HEK293 (cell line): ENCODE data around the gene HDHD3.
A peak's percentile ranks its signal among the peaks of the same experiment; 100 is the strongest.

Experiments
- IKZF3 ChIP-seq: fragments of 450-650 bp; IDR thresholded peaks from 2 replicates; pipeline ENCODE4 v1.5.0; 2018; ENCODE audit warnings: missing biosample characterization, mild to moderate bottlenecking, missing genetic modification characterization, moderate library complexity
- KLF1 ChIP-seq: fragments of 450-650 bp; formaldehyde crosslinking; IDR thresholded peaks from 2 replicates; pipeline ENCODE4 v1.5.1; 2016; ENCODE audit warnings: missing biosample characterization, missing genetic modification characterization
- OVOL3 ChIP-seq: fragments of 450-650 bp; formaldehyde crosslinking; IDR thresholded peaks from 2 replicates; pipeline ENCODE4 v1.5.1; 2016; ENCODE audit warnings: missing biosample characterization, missing genetic modification characterization
- SCRT2 ChIP-seq: fragments of 450-650 bp; formaldehyde crosslinking; IDR thresholded peaks from 2 replicates; pipeline ENCODE4 v1.5.1; 2016; ENCODE audit warnings: missing biosample characterization, missing genetic modification characterization
- ZBTB1 ChIP-seq: fragments of 450-650 bp; formaldehyde crosslinking; IDR thresholded peaks from 2 replicates; pipeline ENCODE4 v1.5.1; 2016; ENCODE audit warnings: missing biosample characterization, missing genetic modification characterization
- ZBTB21 ChIP-seq: fragments of 450-650 bp; formaldehyde crosslinking; IDR thresholded peaks from 2 replicates; pipeline ENCODE4 v1.5.1; 2017; ENCODE audit warnings: missing biosample characterization, missing genetic modification characterization
- ZFHX2 ChIP-seq: fragments of 450-650 bp; formaldehyde crosslinking; conservative IDR thresholded peaks from 2 replicates; pipeline ENCODE4 v1.5.1; 2016; ENCODE audit warnings: missing biosample characterization, missing genetic modification characterization
- ZNF112 ChIP-seq: fragments of 450-650 bp; formaldehyde crosslinking; IDR thresholded peaks from 2 replicates; pipeline ENCODE4 v1.5.0; 2017; ENCODE audit warnings: missing biosample characterization, missing genetic modification characterization
- ZNF133 ChIP-seq: fragments of 450-650 bp; formaldehyde crosslinking; IDR thresholded peaks from 2 replicates; pipeline ENCODE4 v1.5.1; 2016; ENCODE audit warnings: missing biosample characterization, missing genetic modification characterization
- ZNF174 ChIP-seq: fragments of 450-650 bp; formaldehyde crosslinking; IDR thresholded peaks from 2 replicates; pipeline ENCODE4 v1.5.0; 2017; ENCODE audit warnings: missing biosample characterization, mild to moderate bottlenecking, missing genetic modification characterization
- ZNF184 ChIP-seq: fragments of 450-650 bp; IDR thresholded peaks from 2 replicates; pipeline ENCODE4 v1.5.1; 2018; ENCODE audit warnings: missing biosample characterization, mild to moderate bottlenecking, missing genetic modification characterization
- ZNF211 ChIP-seq: fragments of 450-650 bp; formaldehyde crosslinking; IDR thresholded peaks from 2 replicates; pipeline ENCODE4 v1.5.1; 2016; ENCODE audit warnings: low read depth, missing biosample characterization, missing genetic modification characterization
- ZNF366 ChIP-seq: fragments of 450-650 bp; formaldehyde crosslinking; conservative IDR thresholded peaks from 2 replicates; pipeline ENCODE4 v1.5.1; 2016; ENCODE audit warnings: missing biosample characterization, missing genetic modification characterization
- ZNF394 ChIP-seq: fragments of 450-650 bp; formaldehyde crosslinking; IDR thresholded peaks from 2 replicates; pipeline ENCODE4 v1.5.1; 2016; ENCODE audit warnings: missing biosample characterization, missing genetic modification characterization, mild to moderate bottlenecking, moderate library complexity, borderline replicate concordance
- ZNF416 ChIP-seq: fragments of 450-650 bp; formaldehyde crosslinking; IDR thresholded peaks from 2 replicates; pipeline ENCODE4 v1.5.1; 2016; ENCODE audit warnings: missing biosample characterization, missing genetic modification characterization
- ZNF501 ChIP-seq: fragments of 450-650 bp; formaldehyde crosslinking; IDR thresholded peaks from 2 replicates; pipeline ENCODE4 v1.5.1; 2016; ENCODE audit warnings: missing biosample characterization, missing genetic modification characterization
- ZNF510 ChIP-seq: fragments of 450-650 bp; formaldehyde crosslinking; IDR thresholded peaks from 2 replicates; pipeline ENCODE4 v1.5.1; 2018; ENCODE audit warnings: mild to moderate bottlenecking, missing genetic modification characterization, missing biosample characterization; ENCODE audit not compliant: insufficient replicate concordance
- ZNF658 ChIP-seq: fragments of 450-650 bp; formaldehyde crosslinking; IDR thresholded peaks from 2 replicates; pipeline ENCODE4; 2016; ENCODE audit warnings: missing biosample characterization, missing genetic modification characterization
- ZNF677 ChIP-seq: fragments of 450-650 bp; IDR thresholded peaks from 2 replicates; pipeline ENCODE4 v1.5.0; 2018; ENCODE audit warnings: missing biosample characterization, mild to moderate bottlenecking, missing genetic modification characterization, moderate library complexity
- ZNF701 ChIP-seq: fragments of 450-650 bp; formaldehyde crosslinking; IDR thresholded peaks from 2 replicates; pipeline ENCODE4 v1.5.1; 2016; ENCODE audit warnings: missing biosample characterization, missing genetic modification characterization
- ZNF707 ChIP-seq: fragments of 450-650 bp; formaldehyde crosslinking; IDR thresholded peaks from 2 replicates; pipeline ENCODE4 v1.5.1; 2016; ENCODE audit warnings: missing biosample characterization, missing genetic modification characterization
- ZNF791 ChIP-seq: fragments of 450-650 bp; formaldehyde crosslinking; IDR thresholded peaks from 2 replicates; pipeline ENCODE4 v1.5.1; 2016; ENCODE audit warnings: missing biosample characterization, missing genetic modification characterization
- ZNF843 ChIP-seq: fragments of 450-650 bp; formaldehyde crosslinking; IDR thresholded peaks from 2 replicates; pipeline ENCODE4 v1.5.1; 2016; ENCODE audit warnings: missing biosample characterization, missing genetic modification characterization
- TF ChIP-seq, protein P1 (sequence below): fragments of 450-650 bp; formaldehyde crosslinking; optimal IDR thresholded peaks from 2 replicates; pipeline ENCODE3; 2016; ENCODE audit warnings: missing biosample characterization, mild to moderate bottlenecking, missing genetic modification characterization
- TF ChIP-seq, protein P2 (sequence below): fragments of 450-650 bp; formaldehyde crosslinking; IDR thresholded peaks from 2 replicates; pipeline ENCODE4 v1.5.1; 2016; ENCODE audit warnings: missing biosample characterization, missing genetic modification characterization
- TF ChIP-seq, protein P3 (sequence below): fragments of 450-650 bp; formaldehyde crosslinking; IDR thresholded peaks from 2 replicates; pipeline ENCODE4 v1.5.1; 2016; ENCODE audit warnings: missing biosample characterization, missing genetic modification characterization
- TF ChIP-seq, protein P4 (sequence below): fragments of 450-650 bp; formaldehyde crosslinking; IDR thresholded peaks from 2 replicates; pipeline ENCODE4 v1.5.1; 2016; ENCODE audit warnings: missing biosample characterization, missing genetic modification characterization
- TF ChIP-seq, protein P5 (sequence below): fragments of 450-650 bp; formaldehyde crosslinking; IDR thresholded peaks from 2 replicates; pipeline ENCODE4 v1.5.0; 2017; ENCODE audit warnings: missing biosample characterization, missing genetic modification characterization, borderline replicate concordance

HDHD3 gene

DNA sequence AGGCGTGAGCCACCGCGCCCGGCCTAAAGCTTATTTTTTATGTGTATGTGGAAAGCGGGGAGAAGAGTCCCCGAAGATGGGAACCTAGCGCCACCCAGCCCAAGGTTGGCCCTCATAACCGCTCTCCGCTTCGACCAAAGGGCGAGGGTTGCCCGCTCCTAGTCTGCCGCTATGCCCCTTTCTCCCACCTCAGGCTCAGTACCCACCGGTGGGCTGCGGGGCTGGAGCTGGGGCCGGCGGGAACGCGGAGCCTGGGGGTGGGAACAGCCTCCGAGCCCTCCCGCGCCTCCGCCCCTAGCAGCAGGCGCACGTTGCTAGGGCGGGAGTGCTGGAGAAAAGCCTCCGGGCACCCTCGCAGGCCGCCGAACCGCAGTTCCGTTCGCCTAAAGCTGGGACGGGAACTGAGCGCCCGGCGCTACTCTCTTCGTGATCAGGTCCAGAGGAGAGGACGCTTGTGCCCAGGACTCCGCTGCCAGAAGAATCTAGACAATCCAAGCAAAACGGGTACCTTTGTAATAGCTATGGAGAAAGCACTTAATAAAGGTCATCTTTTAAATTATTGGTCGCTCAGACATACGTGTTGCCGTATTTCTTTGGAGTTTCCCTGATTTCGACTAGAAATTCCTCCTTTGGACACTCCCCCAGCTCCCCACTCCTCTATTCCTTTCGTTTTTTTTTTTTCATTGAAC lies 36.6 kb downstream of the HDHD3 start, which contains the start of gene WDR31 (continued):
- TF ChIP-seq ZNF133 (tag by site-specific recombination) (no peak), ZNF112 (tag by site-specific recombination) (no peak), ZBTB21 (tag by site-specific recombination) (peak; percentile 54; the same call in 1 of the 2 replicates), ZFHX2 (peak; percentile 84), ZNF394 (tag by site-specific recombination) (peak; percentile 91), ZNF701 (tag by site-specific recombination) (no peak), ZNF707 (tag by site-specific recombination) (no peak), ZNF501 (tag by site-specific recombination) (peak; percentile 69; the same call in 1 of the 2 replicates), ZNF211 (tag by site-specific recombination) (no peak), ZNF416 (tag by site-specific recombination) (no peak), ZNF174 (tag by site-specific recombination) (no peak), KLF1 (peak; percentile 79), ZNF791 (no peak), ZNF366 (tag by site-specific recombination) (no peak; the same call in 1 of the 2 replicates), ZNF510 (tag by site-specific recombination) (no peak), ZNF184 (tag by site-specific recombination) (peak; percentile 52; the same call in 1 of the 2 replicates), ZNF843 (tag by site-specific recombination) (0 out of 2 replicates have a peak, but pooled peaks have one; percentile 25), ZBTB1 (tag by site-specific recombination) (0 out of 2 replicates have a peak, but pooled peaks have one; percentile 20), OVOL3 (tag by site-specific recombination) (no peak), IKZF3 (tag by site-specific recombination) (peak; percentile 81), SCRT2 (tag by site-specific recombination) (0 out of 2 replicates have a peak, but pooled peaks have one; percentile 13), ZNF677 (no peak), ZNF658 (tag by site-specific recombination) (no peak)
- TF ChIP-seq, protein P1, sequence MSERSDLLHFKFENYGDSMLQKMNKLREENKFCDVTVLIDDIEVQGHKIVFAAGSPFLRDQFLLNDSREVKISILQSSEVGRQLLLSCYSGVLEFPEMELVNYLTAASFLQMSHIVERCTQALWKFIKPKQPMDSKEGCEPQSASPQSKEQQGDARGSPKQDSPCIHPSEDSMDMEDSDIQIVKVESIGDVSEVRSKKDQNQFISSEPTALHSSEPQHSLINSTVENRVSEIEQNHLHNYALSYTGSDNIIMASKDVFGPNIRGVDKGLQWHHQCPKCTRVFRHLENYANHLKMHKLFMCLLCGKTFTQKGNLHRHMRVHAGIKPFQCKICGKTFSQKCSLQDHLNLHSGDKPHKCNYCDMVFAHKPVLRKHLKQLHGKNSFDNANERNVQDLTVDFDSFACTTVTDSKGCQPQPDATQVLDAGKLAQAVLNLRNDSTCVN (tag by site-specific recombination) = peak; percentile 85
- TF ChIP-seq, protein P2, sequence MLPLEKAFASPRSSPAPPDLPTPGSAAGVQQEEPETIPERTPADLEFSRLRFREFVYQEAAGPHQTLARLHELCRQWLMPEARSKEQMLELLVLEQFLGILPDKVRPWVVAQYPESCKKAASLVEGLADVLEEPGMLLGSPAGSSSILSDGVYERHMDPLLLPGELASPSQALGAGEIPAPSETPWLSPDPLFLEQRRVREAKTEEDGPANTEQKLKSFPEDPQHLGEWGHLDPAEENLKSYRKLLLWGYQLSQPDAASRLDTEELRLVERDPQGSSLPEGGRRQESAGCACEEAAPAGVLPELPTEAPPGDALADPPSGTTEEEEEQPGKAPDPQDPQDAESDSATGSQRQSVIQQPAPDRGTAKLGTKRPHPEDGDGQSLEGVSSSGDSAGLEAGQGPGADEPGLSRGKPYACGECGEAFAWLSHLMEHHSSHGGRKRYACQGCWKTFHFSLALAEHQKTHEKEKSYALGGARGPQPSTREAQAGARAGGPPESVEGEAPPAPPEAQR (tag by site-specific recombination) = no peak
- TF ChIP-seq, protein P3, sequence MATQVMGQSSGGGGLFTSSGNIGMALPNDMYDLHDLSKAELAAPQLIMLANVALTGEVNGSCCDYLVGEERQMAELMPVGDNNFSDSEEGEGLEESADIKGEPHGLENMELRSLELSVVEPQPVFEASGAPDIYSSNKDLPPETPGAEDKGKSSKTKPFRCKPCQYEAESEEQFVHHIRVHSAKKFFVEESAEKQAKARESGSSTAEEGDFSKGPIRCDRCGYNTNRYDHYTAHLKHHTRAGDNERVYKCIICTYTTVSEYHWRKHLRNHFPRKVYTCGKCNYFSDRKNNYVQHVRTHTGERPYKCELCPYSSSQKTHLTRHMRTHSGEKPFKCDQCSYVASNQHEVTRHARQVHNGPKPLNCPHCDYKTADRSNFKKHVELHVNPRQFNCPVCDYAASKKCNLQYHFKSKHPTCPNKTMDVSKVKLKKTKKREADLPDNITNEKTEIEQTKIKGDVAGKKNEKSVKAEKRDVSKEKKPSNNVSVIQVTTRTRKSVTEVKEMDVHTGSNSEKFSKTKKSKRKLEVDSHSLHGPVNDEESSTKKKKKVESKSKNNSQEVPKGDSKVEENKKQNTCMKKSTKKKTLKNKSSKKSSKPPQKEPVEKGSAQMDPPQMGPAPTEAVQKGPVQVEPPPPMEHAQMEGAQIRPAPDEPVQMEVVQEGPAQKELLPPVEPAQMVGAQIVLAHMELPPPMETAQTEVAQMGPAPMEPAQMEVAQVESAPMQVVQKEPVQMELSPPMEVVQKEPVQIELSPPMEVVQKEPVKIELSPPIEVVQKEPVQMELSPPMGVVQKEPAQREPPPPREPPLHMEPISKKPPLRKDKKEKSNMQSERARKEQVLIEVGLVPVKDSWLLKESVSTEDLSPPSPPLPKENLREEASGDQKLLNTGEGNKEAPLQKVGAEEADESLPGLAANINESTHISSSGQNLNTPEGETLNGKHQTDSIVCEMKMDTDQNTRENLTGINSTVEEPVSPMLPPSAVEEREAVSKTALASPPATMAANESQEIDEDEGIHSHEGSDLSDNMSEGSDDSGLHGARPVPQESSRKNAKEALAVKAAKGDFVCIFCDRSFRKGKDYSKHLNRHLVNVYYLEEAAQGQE (tag by site-specific recombination) = peak; percentile 57
- TF ChIP-seq, protein P4, sequence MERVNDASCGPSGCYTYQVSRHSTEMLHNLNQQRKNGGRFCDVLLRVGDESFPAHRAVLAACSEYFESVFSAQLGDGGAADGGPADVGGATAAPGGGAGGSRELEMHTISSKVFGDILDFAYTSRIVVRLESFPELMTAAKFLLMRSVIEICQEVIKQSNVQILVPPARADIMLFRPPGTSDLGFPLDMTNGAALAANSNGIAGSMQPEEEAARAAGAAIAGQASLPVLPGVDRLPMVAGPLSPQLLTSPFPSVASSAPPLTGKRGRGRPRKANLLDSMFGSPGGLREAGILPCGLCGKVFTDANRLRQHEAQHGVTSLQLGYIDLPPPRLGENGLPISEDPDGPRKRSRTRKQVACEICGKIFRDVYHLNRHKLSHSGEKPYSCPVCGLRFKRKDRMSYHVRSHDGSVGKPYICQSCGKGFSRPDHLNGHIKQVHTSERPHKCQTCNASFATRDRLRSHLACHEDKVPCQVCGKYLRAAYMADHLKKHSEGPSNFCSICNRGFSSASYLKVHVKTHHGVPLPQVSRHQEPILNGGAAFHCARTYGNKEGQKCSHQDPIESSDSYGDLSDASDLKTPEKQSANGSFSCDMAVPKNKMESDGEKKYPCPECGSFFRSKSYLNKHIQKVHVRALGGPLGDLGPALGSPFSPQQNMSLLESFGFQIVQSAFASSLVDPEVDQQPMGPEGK = peak; percentile 96
- TF ChIP-seq, protein P5, sequence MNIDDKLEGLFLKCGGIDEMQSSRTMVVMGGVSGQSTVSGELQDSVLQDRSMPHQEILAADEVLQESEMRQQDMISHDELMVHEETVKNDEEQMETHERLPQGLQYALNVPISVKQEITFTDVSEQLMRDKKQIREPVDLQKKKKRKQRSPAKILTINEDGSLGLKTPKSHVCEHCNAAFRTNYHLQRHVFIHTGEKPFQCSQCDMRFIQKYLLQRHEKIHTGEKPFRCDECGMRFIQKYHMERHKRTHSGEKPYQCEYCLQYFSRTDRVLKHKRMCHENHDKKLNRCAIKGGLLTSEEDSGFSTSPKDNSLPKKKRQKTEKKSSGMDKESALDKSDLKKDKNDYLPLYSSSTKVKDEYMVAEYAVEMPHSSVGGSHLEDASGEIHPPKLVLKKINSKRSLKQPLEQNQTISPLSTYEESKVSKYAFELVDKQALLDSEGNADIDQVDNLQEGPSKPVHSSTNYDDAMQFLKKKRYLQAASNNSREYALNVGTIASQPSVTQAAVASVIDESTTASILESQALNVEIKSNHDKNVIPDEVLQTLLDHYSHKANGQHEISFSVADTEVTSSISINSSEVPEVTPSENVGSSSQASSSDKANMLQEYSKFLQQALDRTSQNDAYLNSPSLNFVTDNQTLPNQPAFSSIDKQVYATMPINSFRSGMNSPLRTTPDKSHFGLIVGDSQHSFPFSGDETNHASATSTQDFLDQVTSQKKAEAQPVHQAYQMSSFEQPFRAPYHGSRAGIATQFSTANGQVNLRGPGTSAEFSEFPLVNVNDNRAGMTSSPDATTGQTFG (tag by site-specific recombination) = no peak
